CD4-positive, alpha-beta T cell treated with Interleukin-10 for 1 hour (primary cell): ENCODE measurements around the gene CTSW.

Experiments used
- DNase-seq: peaks from one replicate; pipeline ENCODE4 v3.0.0-alpha.2; 2020

CTSW gene

GRCh38 chr11:65886826-65887722 is 7.4 kb downstream of the CTSW start:
- no peak for DNase-seq

- DNase-seq, result no peak
These were observed 8.1 kb downstream of the CTSW start for GRCh38 chr11:65887723-65888162.

- peak; percentile 96 for DNase-seq
These were observed 8.7 kb downstream of the CTSW start, which contains the start of gene FIBP for GRCh38 chr11:65888163-65888814. TSS of gene FIBP (minus strand) at chr11:65888471. CDS start at chr11:65888418, 53 bp downstream.

DNA sequence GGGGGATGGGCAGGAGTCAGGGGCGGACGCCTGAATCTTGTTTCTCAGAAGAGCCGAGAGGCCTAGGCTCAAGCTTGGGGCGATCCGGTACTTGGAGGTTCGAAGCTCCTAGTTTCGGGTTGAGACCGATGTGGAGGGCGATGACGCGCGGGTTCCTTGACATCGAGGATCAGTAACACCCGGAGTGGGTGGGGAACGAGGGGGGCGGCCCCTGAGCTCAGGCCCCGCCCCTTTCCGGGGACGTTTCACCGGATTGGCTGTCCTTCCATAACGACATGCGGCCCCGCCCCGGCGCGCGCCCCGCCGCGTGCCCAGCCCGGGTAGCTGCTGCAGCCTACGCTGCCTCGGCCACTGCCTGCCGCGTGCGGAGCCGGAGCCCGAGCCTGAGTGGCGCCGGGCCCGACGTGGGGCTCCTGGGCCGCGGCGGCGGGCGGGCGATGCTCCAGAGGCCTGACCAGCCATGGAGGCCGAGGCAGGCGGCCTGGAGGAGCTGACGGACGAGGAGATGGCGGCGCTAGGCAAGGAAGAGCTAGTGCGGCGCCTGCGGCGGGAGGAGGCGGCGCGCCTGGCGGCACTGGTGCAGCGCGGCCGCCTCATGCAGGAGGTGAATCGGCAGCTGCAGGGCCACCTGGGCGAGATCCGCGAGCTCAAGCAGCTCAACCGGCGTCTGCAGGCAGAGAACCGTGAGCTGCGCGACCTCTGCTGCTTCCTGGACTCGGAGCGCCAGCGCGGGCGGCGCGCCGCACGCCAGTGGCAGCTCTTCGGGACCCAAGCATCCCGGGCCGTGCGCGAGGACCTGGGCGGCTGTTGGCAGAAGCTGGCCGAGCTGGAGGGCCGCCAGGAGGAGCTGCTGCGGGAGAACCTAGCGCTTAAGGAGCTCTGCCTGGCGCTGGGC is 10.9 kb downstream of the CTSW start, which contains the start of gene CCDC85B:
Gene CCDC85B (plus strand): TSS at position 350 of the 895 bp plus-strand sequence. CDS start 111 bp downstream, at position 461.
- DNase-seq, result peak; percentile 98

DNA sequence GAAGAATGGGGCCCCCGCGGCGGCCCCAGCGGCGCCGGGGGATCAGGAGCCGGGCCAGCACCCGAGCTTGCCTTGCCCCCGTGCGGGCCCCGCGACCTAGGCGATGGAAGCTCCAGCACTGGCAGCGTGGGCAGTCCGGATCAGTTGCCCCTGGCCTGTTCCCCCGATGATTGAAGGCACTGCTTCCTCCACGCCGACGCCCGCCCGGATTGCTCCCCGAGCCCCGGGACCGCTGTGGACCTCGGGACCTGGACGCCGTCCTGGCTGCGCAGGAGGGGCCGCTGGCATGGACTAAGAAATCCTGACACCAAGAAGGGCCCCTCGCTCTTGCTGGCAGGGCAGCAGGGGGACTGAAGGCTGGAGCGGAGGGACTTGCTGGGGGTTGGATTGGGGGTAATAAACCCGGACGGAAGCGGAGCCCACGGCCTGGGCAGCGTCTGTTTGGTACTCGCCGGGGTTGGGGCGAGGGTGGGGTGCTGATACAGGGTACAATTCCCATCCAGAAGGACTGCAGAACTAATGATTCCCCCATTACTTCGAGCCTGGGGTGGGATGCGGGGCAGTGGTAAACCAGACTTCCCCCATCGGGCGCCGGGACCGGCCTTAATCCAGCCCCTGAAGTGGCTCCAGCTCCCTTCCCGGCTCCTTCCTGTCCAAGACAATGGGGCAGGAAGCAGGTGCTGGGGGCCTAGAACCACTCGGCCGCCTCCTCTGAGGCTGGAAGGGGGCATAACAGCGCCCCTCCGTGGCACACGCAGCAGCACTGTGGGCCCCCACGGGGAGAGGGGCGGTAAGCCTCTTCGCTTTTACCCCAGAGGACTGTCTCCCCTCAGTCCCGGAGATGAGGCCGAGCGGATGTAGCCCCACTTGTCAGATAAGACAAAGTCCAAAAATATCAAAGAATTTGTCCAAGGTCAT is 11.8 kb downstream of the CTSW start:
- peak; percentile 44 for DNase-seq

DNA sequence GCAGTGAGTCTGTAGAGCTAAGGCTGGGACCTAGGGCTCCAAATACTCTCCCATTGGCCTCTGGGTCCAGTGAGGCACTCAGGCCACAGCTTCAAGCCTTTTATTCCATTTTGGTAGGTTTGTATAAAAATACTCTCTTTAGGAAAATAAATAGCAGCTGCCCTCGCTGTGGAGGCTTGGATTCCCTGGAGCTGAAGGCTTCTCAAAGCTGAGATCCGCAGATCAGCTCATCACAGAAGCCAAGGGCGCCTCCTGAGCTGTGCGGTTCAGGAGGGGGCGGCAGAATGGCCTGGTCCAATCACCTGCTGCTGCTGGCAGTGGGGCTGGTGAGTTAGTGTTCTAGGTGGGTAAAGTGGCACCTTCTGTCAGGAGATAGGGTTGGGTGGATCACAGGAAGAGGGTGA is 12.5 kb downstream of the CTSW start:
- peak; percentile 45 for DNase-seq

DNA sequence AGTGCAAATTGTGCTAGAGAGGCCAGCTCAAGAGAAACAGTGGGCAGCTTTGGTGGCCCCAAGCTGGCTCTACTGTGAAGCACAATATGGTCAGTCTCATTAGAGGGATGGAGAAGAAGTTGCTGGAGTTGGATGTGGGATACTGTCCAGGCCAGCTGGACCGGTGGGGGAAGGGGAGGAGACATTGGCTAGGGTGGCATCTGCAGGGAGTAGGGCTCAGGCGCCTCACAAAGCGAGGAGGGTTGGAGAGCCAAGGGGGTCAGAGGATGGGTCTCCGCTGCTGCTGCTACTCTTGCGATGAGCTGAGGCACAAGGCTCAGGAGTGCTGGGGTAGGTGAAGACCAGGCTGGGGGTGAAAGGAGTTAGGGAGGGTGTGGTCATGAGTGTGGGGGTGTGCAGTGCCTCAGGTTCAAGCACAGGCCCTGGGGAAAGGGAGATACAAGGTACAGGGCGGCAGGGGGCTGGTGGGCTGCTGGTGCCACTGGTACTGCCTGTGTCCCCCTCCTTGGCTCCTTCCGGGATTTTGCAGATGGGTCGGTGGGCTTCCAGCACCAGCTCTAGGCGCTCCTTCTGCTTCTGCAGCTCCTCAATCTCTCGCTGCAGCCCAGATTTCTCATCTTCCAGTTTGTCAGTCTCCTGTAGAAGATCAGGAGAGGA is 13.2 kb downstream of the CTSW start:
- no peak for DNase-seq

GRCh38 chr11:65894034-65894591 is 14.5 kb downstream of the CTSW start:
- DNase-seq, result peak; percentile 58

DNA sequence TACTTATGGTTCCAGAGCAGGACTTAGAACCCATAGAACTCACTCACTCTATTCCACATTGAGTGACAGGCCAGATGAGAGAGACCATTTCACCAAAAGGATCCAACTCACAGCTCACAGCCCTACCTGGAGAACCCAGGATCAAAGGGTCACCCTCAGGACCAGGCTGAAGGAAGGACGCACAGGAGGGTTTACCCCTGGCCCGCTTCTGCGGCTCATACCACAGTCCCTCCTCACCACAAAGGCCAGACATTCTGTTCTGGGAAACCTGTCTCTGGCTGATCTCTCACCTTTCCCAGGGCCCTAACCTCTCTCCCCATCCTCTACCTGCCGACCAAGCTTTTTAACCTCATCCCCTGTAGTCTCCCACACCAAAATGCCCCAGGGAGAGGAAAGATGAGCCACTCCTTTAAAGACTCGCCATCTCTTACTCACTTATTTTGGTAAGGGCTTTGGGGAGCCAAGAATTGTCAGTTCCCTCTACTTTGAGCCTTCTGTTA is 15.9 kb downstream of the CTSW start:
- DNase-seq, result no peak

DNA sequence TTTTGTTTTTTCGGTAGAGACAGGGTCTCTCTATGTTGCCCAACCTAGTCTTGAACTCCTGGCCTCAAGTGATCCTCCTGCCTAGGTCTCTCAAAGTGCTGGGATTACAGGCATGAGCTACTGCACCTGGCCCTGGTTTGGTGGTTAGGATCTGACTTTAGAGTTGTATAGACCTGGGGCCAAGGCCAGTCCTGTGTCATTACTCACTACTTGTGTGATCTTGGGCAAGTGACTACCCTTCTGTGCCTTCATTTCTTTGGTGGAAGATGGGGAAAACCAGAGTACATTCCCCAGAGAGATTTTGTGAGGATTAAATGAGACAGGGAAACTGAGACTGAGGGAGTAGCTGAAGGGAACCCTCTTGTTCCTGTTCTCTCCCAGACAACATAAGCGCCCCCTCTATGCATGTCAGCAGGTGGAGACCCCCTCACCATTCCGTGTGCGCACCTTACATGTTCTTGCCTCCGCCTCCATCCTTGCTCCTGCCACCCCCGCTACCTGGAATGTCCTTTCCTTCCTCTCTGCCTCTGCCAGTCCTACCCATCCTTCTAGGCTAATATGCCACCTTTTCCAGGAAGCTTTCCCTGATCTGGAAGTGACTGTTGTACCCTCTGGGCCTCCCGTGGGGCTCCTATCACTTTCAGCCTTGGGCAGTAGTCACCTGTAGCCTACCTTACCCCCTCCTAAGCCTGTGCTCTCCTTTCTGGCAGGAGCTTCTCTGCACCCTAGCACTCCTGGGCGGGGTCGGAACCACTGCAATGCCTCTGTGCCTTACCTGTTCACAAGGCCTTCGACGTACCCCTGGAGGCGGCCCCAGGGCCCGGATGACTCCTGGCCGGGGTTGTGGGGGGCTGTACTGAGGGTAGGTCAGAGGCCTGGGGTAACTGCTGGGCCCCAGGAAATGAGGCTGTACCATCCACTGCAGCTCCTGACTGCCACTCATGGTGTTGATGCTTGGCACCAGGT is 16.7 kb downstream of the CTSW start:
- DNase-seq, result no peak

- DNase-seq, result no peak
These were observed 17.4 kb downstream of the CTSW start for GRCh38 chr11:65897020-65897471.

DNA sequence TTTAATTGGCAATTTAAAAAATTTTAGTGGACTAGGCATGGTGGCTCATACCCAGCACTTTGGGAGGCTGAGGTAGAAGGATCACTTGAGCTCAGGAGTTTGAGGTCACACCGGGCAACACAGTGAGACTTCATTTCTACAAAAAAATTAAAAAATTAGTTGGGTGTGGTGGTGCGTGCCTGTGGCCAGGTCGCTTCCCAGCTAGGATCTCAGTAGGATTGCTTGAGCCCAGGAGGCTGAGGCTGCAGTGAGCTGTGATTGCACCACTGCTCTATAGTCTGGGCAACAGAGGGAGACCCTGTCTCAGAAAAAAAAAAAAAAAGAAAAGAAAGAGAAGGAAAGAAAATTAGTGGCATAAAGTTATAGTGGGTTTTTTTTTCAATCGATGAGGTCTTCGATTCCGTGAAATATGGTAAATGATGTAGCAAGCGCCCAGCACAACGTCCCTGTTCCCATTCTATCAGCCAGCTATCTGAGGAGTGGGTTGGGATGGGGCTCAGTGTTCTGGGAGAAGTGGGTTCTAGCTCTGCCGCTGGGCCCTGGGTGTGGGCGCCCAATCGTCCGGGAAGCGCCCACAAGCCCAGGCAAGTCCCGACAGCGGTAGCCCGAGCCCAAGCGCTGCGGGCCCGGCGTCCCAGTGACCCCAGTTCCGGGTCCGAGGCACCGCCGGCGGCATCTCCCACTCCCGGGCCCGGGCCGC is 19.2 kb downstream of the CTSW start:
- no peak for DNase-seq

GRCh38 chr11:65899356-65900124 is 19.9 kb downstream of the CTSW start:
- peak; percentile 58 for DNase-seq

DNA sequence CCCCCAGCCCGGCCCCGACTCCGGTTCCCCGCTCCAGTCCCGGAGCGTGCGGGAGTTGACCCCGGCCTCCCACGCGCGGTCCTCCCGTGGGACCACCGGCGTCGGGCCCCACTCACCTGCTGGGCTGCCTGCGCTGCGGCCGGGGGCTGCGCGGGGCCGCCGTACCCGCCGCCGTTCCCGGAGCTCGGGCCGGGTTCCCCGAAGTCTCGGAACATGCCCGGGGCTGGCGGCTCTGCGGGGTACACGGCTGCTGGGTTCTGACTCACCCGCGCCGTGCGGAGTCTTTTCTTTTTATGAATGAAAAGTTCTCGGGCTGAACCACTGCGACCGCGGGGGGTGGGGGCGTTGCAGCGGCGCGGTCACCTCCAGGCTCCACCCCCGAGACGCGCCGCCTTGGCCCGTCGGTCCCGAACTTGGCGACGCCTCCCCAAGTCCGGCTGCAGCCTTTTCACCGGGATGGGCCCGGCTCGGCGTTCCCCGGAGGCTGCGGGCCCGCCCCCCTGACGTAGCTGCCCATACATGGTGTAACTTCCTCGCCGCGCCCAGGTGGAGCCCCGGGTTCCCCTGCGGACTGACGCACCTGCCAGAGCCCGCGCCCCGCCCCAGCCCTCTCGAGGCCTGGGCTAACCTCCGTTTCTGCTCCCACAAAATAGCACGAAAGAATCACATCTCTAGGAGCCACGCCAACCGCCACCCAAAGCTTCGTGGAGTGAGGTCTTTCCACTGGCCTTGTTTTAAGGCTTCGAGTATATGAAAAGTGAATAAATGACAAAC is 20.7 kb downstream of the CTSW start, which contains the start of gene FOSL1:
Gene FOSL1 (minus strand): TSS at position 264 of the 774 bp plus-strand sequence. CDS start 49 bp downstream, at position 215.
- DNase-seq, result peak; percentile 97

- no peak for DNase-seq
These were observed 21.2 kb downstream of the CTSW start for GRCh38 chr11:65900899-65901180.

DNA sequence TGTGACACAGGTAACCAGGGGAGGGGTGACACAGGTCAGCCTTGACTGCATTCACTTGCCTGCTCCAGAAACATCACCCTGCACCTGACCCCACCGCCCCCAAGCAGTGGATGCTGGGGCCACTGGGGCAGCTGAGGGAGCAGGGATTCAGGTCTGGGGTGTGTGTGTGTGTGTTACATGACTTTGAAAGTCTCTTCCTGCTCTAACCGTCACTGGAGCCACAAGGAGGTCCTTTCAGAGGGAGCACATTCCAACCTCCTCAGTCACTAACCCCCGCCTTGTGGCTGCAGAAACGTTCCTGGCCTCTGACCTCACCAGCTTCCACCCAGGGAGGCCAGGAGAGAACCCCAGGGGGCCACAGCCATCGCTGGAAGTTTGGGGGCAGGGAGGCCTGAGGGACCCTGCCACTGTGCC is 23.4 kb downstream of the CTSW start:
- DNase-seq, result no peak

GRCh38 chr11:65903715-65904114 is 24.1 kb downstream of the CTSW start:
- DNase-seq, result no peak
